IPS-15b (cell line): Measurements from ENCODE around the gene NPFF.

Source experiments
- H3K27me3 ChIP-seq: one replicate; pipeline ENCODE4 v1.6.1; 2013; ENCODE audit warnings: low read length; ENCODE audit not compliant: control insufficient read depth, insufficient read depth
- H3K36me3 ChIP-seq: one replicate; pipeline ENCODE4 v1.6.1; 2013; ENCODE audit warnings: low read length; ENCODE audit not compliant: control insufficient read depth, insufficient read depth
- H3K4me1 ChIP-seq: one replicate; pipeline ENCODE4 v1.6.1; 2013; ENCODE audit warnings: mild to moderate bottlenecking, low read length; ENCODE audit not compliant: control insufficient read depth, insufficient read depth
- H3K4me3 ChIP-seq: one replicate; pipeline ENCODE4 v1.5.1; 2013; ENCODE audit warnings: low read depth, low read length
- H3K9ac ChIP-seq: one replicate; pipeline ENCODE4 v1.6.1; 2013; ENCODE audit warnings: low read depth, mild to moderate bottlenecking, low read length
- H3K9me3 ChIP-seq: one replicate; pipeline ENCODE4 v1.6.1; 2013; ENCODE audit warnings: mild to moderate bottlenecking, low read length; ENCODE audit not compliant: control insufficient read depth, insufficient read depth

Gene NPFF

DNA sequence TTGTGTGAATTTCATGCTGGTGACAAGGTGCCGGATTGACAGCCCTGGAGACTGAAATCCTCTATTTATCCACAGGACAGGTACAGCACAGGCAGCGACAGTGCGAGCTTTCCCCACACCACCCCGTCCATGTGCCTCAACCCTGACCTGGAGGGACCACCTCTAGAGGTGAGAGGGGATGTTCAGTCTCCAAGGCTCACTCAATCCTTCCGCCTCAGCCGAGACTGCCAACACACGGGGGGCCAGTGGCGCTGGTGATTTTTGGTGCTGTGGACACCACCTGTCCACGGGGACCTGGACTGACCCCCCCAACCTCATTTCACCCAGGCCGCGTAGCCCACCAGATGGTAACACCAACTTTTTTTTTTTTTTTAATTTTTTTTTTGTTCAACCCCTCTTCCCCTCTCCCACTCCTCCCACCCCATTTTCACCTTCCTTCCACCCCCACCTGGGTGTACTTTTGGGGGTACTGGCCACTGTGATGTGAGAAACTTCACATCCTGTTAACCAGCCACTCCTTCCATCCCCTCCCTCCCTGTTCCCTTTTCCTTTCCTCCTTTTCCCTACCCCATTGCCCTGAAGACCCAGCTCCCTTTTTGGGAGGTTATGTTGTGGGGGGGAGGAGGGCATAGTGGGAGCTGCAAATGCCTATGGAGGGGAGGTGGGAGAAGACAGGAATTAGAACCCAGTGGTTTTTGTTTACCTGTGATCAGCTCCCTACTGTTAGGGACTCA lies 42.4 kb downstream of the NPFF start:
- H3K9ac ChIP-seq, result no peak overlapping the region
- peaks cover 92% of the 10 kb centered on the region for H3K36me3 ChIP-seq
- H3K27me3 ChIP-seq, result no peaks in the 10 kb centered on the region
- H3K4me1 ChIP-seq, result peaks cover 15% of the 10 kb centered on the region
- no peaks in the 10 kb centered on the region for H3K9me3 ChIP-seq
- H3K4me3 ChIP-seq, result no peak overlapping the region

DNA sequence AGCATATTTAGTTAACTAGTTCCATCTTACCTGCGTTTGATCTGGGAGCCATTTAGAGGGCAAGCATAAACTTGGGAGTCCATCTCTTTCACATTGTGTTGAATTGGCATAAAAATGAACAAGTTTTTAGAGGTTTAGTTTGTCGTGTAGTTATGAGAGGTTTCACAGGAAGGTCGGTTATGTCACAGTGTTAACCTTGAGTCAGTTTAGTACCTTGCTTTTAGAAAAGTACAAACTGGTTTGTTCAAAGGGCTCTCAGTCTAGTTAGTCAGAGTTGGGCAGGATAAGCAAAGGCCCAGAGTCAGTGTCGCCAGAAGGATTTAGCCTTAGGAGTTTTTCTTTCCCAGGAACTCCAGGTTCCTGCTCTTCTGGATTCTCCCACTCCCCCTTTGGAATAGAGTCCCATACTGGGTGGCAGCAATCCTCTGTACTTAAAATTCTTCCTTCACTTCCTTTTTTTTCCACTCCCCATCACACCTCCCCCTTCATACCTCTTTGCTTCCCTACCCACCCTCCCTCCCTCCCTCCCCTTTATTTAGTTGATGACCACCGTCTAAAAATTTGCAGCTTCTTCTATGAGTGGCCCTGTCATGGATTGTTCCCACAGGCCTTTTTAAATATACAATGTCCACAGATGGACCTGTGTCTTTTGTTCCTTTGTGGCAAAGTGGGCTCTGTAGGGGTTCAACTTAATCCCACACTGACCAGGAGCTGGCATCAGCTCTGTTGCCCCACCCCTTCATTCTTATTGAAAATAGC lies 43.3 kb downstream of the NPFF start:
- no peak overlapping the region for H3K4me3 ChIP-seq
- no peak overlapping the region for H3K9ac ChIP-seq
- no peaks in the 10 kb centered on the region for H3K9me3 ChIP-seq
- peaks cover 15% of the 10 kb centered on the region for H3K4me1 ChIP-seq
- no peaks in the 10 kb centered on the region for H3K27me3 ChIP-seq
- peaks cover 95% of the 10 kb centered on the region for H3K36me3 ChIP-seq

GRCh38 chr12:53462935-53463334 lies 44.3 kb downstream of the NPFF start:
- Histone ChIP-seq H3K9me3 (no peaks in the 10 kb centered on the region), H3K4me3 (no peak overlapping the region), H3K36me3 (peaks cover 89% of the 10 kb centered on the region), H3K4me1 (peaks cover 15% of the 10 kb centered on the region), H3K27me3 (no peaks in the 10 kb centered on the region), H3K9ac (no peak overlapping the region)

GRCh38 chr12:53461591-53461990 lies 45.7 kb downstream of the NPFF start:
- Histone ChIP-seq H3K4me1 (peaks cover 15% of the 10 kb centered on the region), H3K36me3 (peaks cover 84% of the 10 kb centered on the region), H3K9me3 (no peaks in the 10 kb centered on the region), H3K9ac (no peak overlapping the region), H3K27me3 (no peaks in the 10 kb centered on the region), H3K4me3 (no peak overlapping the region)

DNA sequence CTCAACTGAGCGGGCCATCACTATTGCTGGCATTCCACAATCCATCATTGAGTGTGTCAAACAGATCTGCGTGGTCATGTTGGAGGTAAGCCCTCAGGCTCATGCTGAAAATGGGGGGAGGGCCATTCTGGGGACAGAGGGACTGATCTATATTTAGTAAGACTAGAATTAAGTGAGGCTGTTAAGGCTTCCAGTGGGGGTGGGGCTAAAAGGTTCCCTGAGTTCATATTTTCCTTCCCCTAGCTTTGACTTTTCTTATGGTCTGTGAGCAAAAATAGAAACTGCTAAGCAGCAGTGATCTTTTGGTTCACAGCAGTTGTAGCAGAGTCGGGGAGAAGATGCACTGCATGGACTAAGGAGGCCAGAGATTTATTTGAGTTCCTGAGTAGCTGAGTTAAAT lies 46.2 kb downstream of the NPFF start:
- Histone ChIP-seq H3K9ac (no peak overlapping the region), H3K9me3 (no peaks in the 10 kb centered on the region), H3K27me3 (no peaks in the 10 kb centered on the region), H3K4me3 (no peak overlapping the region), H3K36me3 (peaks cover 85% of the 10 kb centered on the region), H3K4me1 (peaks cover 15% of the 10 kb centered on the region)

GRCh38 chr12:53459097-53459496 lies 48.2 kb downstream of the NPFF start:
- Histone ChIP-seq H3K27me3 (no peaks in the 10 kb centered on the region), H3K9me3 (no peaks in the 10 kb centered on the region), H3K4me1 (peaks cover 20% of the 10 kb centered on the region), H3K4me3 (no peak overlapping the region), H3K9ac (no peak overlapping the region), H3K36me3 (peaks cover 83% of the 10 kb centered on the region)
